Activated CD8-positive, alpha-beta memory T cell treated with anti-CD3 and anti-CD28 coated beads, Interleukin-2, amount 50 U/mL, for 24 hours (primary cell): ENCODE data around the gene ADGRG7.
"Not testable (repeated sequence)": the region's sequence is repeated elsewhere in the genome, so short reads cannot be mapped to it uniquely, and the experiment has no call there.

Source experiments
- DNase-seq: peaks from one replicate; pipeline ENCODE4 v3.0.0-alpha.2; 2020; ENCODE audit errors: extremely low read depth

The ADGRG7 gene

GRCh38 chr3:100645913-100646312 lies 36.5 kb downstream of the ADGRG7 start:
- no peak for DNase-seq

DNA sequence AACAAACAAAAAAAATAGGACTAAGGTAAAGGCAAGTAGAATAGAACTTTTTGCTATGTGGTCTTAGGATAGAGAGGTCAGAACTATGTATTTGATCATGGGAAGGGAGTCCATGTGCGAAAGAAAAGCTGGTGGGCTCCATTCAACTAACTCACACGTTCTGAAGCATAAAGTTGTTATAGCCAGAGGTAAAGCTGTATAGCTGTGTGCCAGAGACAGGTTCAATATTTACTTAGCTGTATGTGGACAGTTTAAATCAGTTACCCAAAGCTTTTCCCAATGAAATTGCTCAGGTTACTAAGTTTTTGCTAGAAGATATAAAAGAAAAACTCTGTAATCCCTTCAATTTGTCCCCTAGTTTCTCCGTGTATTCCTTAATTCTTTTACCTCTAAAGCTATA lies 37.8 kb downstream of the ADGRG7 start:
- DNase-seq: no peak

DNA sequence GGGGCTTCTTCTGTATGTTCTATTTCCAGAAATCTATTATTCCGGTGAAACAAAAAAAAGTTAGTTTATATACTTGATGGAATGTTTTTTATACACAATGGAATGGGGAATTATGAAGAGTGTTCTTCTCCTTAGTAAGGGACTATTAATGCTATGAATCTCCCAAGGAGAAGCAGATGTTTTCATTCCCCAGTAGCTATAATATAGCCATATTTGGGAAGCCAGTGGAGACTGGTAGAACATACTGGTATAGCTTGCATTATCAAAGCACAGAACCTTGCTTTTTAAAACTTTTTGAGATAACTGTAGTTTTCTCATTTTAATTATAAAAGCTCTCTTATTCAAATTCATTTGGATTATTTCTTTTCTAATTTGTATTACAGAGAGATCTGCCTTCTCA lies 38.3 kb downstream of the ADGRG7 start:
- no peak for DNase-seq

- DNase-seq: no peak
Measured at GRCh38 chr3:100650651-100651619, 41.5 kb downstream of the ADGRG7 start.

- no peak for DNase-seq
Measured at GRCh38 chr3:100653604-100654294, 44.3 kb downstream of the ADGRG7 start.

- DNase-seq: no peak
Measured at GRCh38 chr3:100656945-100657344, 47.5 kb downstream of the ADGRG7 start.

DNA sequence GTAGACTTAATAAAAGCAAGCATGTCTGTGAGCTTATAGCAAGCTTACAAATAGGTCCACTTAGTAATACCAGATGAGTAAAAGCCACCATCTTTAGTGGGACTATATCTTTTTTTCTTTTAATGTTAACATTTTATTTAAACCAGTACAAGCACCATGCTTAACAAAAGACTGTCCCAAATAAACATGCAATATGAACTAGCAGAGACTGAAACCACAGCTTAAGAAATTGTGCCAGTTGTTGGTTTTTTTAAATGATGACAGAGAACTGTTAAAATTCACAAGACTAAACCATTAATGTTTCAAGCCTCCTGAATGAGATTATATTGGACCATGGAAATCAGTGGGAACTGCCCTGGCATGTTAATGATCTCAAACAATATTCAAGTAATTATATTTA lies 51.9 kb downstream of the ADGRG7 start:
- not testable (repeated sequence) for DNase-seq

- no peak for DNase-seq
Measured at GRCh38 chr3:100662113-100662823, 52.9 kb downstream of the ADGRG7 start.

GRCh38 chr3:100665230-100665629 lies 55.8 kb downstream of the ADGRG7 start:
- no peak for DNase-seq

GRCh38 chr3:100666699-100667098 lies 57.3 kb downstream of the ADGRG7 start:
- not testable (repeated sequence) for DNase-seq

- DNase-seq: not testable (repeated sequence)
Measured at GRCh38 chr3:100667316-100667715, 57.9 kb downstream of the ADGRG7 start.

- not testable (repeated sequence) for DNase-seq
Measured at GRCh38 chr3:100670995-100671394, 61.6 kb downstream of the ADGRG7 start.

DNA sequence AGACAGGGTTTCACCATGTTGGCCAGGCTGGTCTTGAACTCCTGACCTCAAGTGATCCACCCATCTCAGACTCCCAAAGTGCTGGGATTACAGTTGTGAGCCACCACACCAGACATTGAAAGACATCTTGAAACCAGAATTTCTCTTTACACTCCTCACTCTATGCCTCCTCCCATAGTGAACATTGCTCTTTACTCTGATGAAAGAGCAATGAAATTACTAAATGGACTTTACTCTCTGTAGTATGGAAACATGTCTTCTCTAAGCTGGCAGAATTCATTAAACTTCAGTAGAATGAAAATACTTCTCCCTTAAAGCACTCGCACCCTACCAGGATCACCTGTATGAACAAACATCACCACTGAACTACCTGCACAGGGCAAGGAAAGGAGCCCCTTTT lies 72.1 kb downstream of the ADGRG7 start:
- no peak for DNase-seq

- no peak for DNase-seq
Measured at GRCh38 chr3:100682056-100682853, 72.9 kb downstream of the ADGRG7 start.

DNA sequence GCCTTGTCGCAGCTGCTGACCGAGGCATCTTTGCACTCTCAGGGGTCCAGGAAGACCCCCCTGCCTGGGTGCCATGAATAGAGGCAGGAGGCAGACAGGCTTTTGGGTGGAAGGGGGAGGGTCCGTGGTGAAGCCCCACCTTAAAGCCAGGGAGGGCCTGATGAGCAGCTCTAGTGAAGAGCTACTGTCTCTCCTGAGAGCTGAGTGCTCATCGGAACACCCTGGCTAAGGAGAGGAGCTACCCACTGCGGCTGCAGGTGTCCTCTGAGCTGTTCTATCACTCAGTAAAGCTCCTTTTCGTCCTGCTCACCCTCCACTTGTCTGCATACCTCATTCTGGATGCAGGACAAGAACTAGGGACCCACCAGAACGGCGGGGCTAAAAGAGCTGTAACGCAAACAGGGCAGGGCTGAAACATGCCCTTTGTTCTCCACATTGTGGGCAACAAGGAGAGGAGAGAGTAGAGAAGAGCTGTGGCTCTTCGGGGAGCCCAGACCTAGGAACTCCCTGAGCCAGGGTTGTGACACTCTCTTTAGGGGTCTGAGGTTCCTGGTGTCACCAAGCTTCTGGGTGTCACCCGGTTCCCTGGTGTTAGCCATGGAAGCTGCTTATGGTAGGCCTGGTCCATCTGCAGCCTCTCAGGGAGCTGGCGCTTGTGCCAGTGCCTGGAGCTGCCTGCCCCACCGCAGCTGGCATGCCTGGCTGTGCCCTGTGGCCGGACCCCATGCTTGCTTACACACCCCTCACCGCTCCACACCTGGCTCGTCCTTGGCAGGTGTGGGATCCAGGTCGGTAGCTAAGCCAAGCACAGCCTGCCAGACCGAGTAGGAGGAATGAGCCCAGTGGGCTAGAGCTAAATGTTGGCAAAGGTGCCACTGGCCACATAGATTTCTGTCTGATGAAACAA lies 73.7 kb downstream of the ADGRG7 start:
- DNase-seq: no peak

DNA sequence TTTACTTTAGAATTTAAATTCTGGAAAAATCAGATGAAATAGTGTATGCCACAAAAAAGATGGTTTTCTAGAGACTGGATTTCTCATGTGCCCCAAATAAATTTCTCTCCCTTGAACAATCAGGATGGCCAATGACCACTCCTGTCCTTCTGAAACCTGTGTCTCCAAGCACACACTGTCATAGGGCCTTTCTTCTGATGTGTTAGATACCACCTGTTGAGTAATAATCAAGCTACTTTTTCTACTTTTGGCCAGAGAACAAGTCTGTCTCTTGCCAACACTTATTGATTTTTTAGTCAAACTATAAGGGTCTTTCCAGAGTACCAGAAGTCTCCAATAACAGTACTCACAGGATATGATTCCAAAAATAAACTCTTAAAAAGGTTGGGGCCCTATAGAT lies 83.8 kb downstream of the ADGRG7 start:
- no peak for DNase-seq

DNA sequence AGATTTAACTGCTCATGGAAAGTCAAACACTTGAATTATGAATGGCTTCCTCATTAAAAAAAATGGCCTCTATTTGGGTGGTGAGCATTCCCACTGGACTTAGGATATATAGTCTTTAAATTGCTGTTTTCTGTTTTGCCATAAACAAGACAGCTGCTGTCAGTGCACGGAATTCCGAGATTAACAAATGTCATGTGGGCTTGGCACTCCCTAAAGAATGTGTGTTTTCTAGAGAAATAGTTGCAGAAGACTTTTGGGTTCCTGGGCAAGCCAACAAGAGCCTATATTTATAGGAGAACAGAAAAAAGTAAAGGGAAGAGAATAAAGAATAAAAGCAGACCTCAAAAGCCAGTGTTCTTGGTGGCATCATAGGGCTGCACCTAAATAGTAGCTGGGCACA lies 86.3 kb downstream of the ADGRG7 start:
- no peak for DNase-seq

DNA sequence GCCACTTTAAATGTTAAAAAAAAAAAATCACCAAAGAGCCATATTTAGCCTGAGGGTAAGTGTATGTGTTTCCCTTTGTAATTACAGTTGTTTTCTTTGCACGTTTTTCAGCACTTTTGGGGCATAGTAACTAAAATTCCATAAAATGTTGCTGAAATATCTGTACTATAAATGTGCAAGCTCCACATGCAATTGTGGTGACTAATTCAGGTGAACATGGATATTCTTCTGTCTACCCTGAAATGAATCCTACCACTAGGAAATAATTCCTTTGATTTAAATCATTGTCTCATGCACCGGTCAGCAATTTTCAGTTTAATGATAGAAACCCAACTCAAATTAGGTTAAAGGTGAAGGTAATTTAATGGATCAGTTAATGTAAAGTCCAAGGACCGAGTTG lies 86.8 kb downstream of the ADGRG7 start:
- no peak for DNase-seq

DNA sequence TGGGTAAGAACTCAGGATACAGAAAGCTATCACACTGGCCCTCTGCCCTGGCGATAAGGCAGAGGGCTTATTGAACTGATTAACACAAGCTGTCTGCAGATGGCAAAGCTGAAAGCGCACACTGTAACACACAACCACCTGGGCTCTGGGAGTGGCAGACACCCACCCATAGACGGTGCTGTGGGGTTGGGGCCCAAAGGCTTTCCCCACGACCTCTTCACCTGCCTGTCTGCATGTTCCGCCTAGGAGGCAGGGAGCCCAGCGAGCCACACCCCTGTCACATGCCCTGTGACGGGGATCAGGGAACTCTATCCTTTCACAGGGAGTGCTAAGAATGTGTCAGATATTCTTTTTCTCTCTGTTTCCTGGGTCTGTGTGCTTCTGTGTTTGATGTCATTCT lies 87.8 kb downstream of the ADGRG7 start:
- no peak for DNase-seq

- DNase-seq: no peak
Measured at GRCh38 chr3:100697723-100698285, 88.4 kb downstream of the ADGRG7 start.
